ENCODE data around the gene FXYD5.

DNA sequence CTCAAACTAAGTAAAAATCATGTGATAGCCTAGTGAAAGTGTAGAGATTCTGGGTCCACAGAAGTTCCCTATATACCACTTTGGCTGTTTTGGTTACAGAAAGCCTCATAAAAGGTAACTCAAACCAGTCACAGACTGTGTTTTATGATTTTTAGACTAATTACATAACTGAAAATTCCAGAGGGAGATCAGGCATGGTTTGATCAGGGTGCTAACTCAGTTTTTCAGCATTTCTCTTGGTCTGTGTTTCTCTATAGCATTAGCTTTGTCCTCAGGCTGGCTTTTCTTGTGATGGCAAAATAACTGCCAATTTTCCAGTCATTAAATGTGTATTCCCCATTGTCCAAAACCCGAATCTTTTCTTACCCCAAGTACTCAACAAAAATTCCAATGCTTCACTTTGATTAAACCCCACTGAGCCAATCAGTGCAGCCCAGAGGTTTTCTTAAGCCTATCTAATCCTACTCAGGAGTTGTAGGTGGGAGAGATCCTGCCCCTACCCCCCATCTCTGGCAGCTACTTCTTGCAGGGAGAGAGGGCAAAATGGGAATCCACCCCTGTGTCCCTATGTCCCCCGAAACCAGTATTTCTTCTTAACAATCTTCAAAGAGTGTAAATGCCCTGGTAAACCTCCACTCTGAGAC, 47.5 kb upstream of the FXYD5 start:
- TF ChIP-seq CTCF (IDR thresholded peaks at IDR 0.05) = no peak
- no peak for TF ChIP-seq POLR2A (IDR thresholded peaks at IDR 0.05)

All from right lobe of liver (tissue), 4 donors.